H1 (cell line): ENCODE measurements around the gene MRPL28. TPM values are rescaled to one million over a fixed set of nuclear protein-coding genes. Genes with fewer than 3 reads are reported as not detected.
A peak's percentile ranks its signal among the peaks of the same experiment; 100 is the strongest.

Source experiments
- CTCF ChIA-PET: fragments of 300-600 bp; sonication (Branson Sonifier 250); formaldehyde crosslinking; loops from one replicate; lab custom pipeline; 2021; ENCODE audit not compliant: partially characterized antibody; lab: Charles Lee
- POLR2A ChIA-PET: fragments of 300-600 bp; sonication (Branson Sonifier 250); formaldehyde crosslinking; loops from one replicate; lab custom pipeline; 2021; ENCODE audit warnings: inconsistent platforms; ENCODE audit not compliant: partially characterized antibody; lab: Charles Lee
- DNase-seq, 2 experiments: peaks; one replicate each; pipeline versions ENCODE4 v3.0.0 to v3.0.0-alpha.2; 2010 to 2022; ENCODE audit warnings: low spot score in 2 of 2, low read depth in 1 of 2, mixed read lengths in 1 of 2
- FAIRE-seq: peaks from 2 replicates; lab custom pipeline; 2011; peaks lifted over from hg19 to GRCh38; lab: Jason Lieb, UNC
- H2AFZ ChIP-seq: 2 replicates; pipeline ENCODE4 v1.8.1; 2012; ENCODE audit warnings: low read length, inconsistent platforms
- H2AK5ac ChIP-seq: 2 replicates; pipeline ENCODE4 v1.6.1; 2013; ENCODE audit warnings: low read depth, low read length
- H2BK120ac ChIP-seq: replicated peaks from 2 replicates; pipeline ENCODE3; 2013; ENCODE audit warnings: low read depth, low read length, inconsistent platforms
- H2BK12ac ChIP-seq: 2 replicates; pipeline ENCODE4 v1.6.1; 2013; ENCODE audit warnings: low read depth, low read length
- H2BK15ac ChIP-seq: 2 replicates; pipeline ENCODE4 v1.6.1; 2013; ENCODE audit warnings: low read length
- H2BK20ac ChIP-seq: 2 replicates; pipeline ENCODE4 v1.6.1; 2013; ENCODE audit warnings: low read length
- H2BK5ac ChIP-seq: 2 replicates; pipeline ENCODE4 v1.6.1; 2013; ENCODE audit warnings: low read depth, low read length
- H3K14ac ChIP-seq: 2 replicates; pipeline ENCODE4 v1.6.1; 2013; ENCODE audit warnings: inconsistent platforms; ENCODE audit not compliant: insufficient read length
- H3K18ac ChIP-seq: 2 replicates; pipeline ENCODE4 v1.6.1; 2013; ENCODE audit warnings: low read length; ENCODE audit errors: extremely low read depth
- H3K23ac ChIP-seq: 2 replicates; pipeline ENCODE4 v1.6.1; 2013; ENCODE audit warnings: inconsistent platforms; ENCODE audit not compliant: insufficient read length
- H3K23me2 ChIP-seq: 2 replicates; pipeline ENCODE4 v1.6.1; 2013; ENCODE audit warnings: low read depth, low read length
- H3K27ac ChIP-seq: 2 replicates; pipeline ENCODE4 v1.6.1; 2011; ENCODE audit warnings: low read depth, low read length, inconsistent platforms
- H3K27me3 ChIP-seq, 4 experiments: replicated peaks in 1 of 4; 1 replicate in 1 of 4; 2 replicates in 3 of 4; pipeline versions ENCODE4 v1.6.1 to v1.8.1; 2011 to 2013; ENCODE audit warnings: low read length in 3 of 4, mild to moderate bottlenecking in 3 of 4, inconsistent platforms in 2 of 4, mixed read lengths in 2 of 4, moderate library complexity in 1 of 4; ENCODE audit not compliant: control insufficient read depth in 3 of 4, insufficient read depth in 3 of 4; ENCODE audit errors: extremely low read depth in 1 of 4
- H3K36me3 ChIP-seq, 4 experiments: 2 replicates each; pipeline versions ENCODE4 v1.6.1 to v1.8.1; 2011 to 2013; ENCODE audit warnings: mild to moderate bottlenecking in 4 of 4, low read length in 3 of 4, moderate library complexity in 2 of 4, control low read depth in 1 of 4, inconsistent platforms in 1 of 4; ENCODE audit not compliant: insufficient read depth in 4 of 4, control insufficient read depth in 2 of 4
- H3K4ac ChIP-seq: replicated peaks from 2 replicates; pipeline ENCODE3; 2013; ENCODE audit warnings: low read length, low read depth, mixed read lengths, inconsistent platforms; ENCODE audit not compliant: insufficient read length
- H3K4me1 ChIP-seq, 4 experiments: replicated peaks in 1 of 4; 1 replicate in 1 of 4; 2 replicates in 3 of 4; pipeline versions ENCODE4 v1.6.1 to v1.8.1; 2011 to 2013; ENCODE audit warnings: low read length in 3 of 4, inconsistent platforms in 2 of 4, mixed read lengths in 1 of 4; ENCODE audit not compliant: insufficient read depth in 4 of 4, control insufficient read depth in 3 of 4
- H3K4me2 ChIP-seq, 2 experiments: 2 replicates each; pipeline versions ENCODE4 v1.6.1 to v1.8.1; 2011 to 2013; ENCODE audit warnings: low read depth in 2 of 2, low read length in 2 of 2, control low read depth in 1 of 2, inconsistent platforms in 1 of 2, mild to moderate bottlenecking in 1 of 2; ENCODE audit not compliant: insufficient read depth in 1 of 2
- H3K4me3 ChIP-seq, 4 experiments: fragments of 200-600, 300-600 bp in 1 of 4; sonication (generic), shearing (Covaris generic), sonication (Bioruptor Twin) in 1 of 4; 2 replicates each; pipeline versions ENCODE4 v1.5.1 to v1.8.1; 2011 to 2016; ENCODE audit warnings: low read length in 4 of 4, low read depth in 3 of 4, control low read depth in 2 of 4, inconsistent platforms in 2 of 4, mild to moderate bottlenecking in 2 of 4, mixed read lengths in 1 of 4, moderate library complexity in 1 of 4; ENCODE audit not compliant: insufficient read depth in 2 of 4; ENCODE audit errors: extremely low read depth in 1 of 4
- H3K56ac ChIP-seq: replicated peaks from 2 replicates; pipeline ENCODE3; 2013; ENCODE audit warnings: low read depth, mild to moderate bottlenecking, mixed read lengths, low read length, inconsistent platforms; ENCODE audit not compliant: insufficient read length
- H3K79me1 ChIP-seq: 2 replicates; pipeline ENCODE4 v1.6.1; 2013; ENCODE audit warnings: low read depth, low read length, control low read depth
- H3K79me2 ChIP-seq, 2 experiments: 2 replicates each; pipeline versions ENCODE4 v1.6.1 to v1.8.1; 2012 to 2013; ENCODE audit warnings: low read length in 2 of 2, mild to moderate bottlenecking in 2 of 2, inconsistent platforms in 1 of 2; ENCODE audit not compliant: insufficient read depth in 2 of 2, control insufficient read depth in 1 of 2
- H3K9ac ChIP-seq, 4 experiments: replicated peaks in 1 of 4; 1 replicate in 1 of 4; 2 replicates in 3 of 4; pipeline versions ENCODE4 v1.6.1 to v1.8.1; 2011 to 2013; ENCODE audit warnings: low read depth in 3 of 4, low read length in 3 of 4, control low read depth in 2 of 4, mild to moderate bottlenecking in 2 of 4, moderate library complexity in 2 of 4, inconsistent platforms in 1 of 4; ENCODE audit errors: extremely low read depth in 1 of 4
- H3K9me3 ChIP-seq, 2 experiments: 2 replicates each; pipeline versions ENCODE4 v1.6.1 to v1.8.1; 2012 to 2013; ENCODE audit warnings: mild to moderate bottlenecking in 2 of 2, moderate library complexity in 2 of 2, control low read depth in 1 of 2, inconsistent platforms in 1 of 2, low read depth in 1 of 2, low read length in 1 of 2, mixed read lengths in 1 of 2; ENCODE audit not compliant: insufficient read depth in 2 of 2
- H4K20me1 ChIP-seq, 2 experiments: replicated peaks in 1 of 2; 2 replicates each; pipeline versions ENCODE3 to v1.8.1; 2011 to 2013; ENCODE audit warnings: inconsistent platforms in 2 of 2, low read length in 2 of 2, mild to moderate bottlenecking in 1 of 2; ENCODE audit not compliant: insufficient read depth in 2 of 2, control insufficient read depth in 1 of 2
- H4K5ac ChIP-seq: 2 replicates; pipeline ENCODE4 v1.6.1; 2013; ENCODE audit warnings: low read length, low read depth, mixed read lengths, inconsistent platforms; ENCODE audit not compliant: insufficient read length
- H4K8ac ChIP-seq: 2 replicates; pipeline ENCODE4 v1.8.0; 2013; ENCODE audit warnings: mild to moderate bottlenecking, moderate library complexity, low read length, inconsistent platforms; ENCODE audit not compliant: insufficient read depth; ENCODE audit errors: extremely low read depth
- H4K91ac ChIP-seq: replicated peaks from 2 replicates; pipeline ENCODE3; 2013; ENCODE audit warnings: low read length, mixed read lengths, inconsistent platforms; ENCODE audit not compliant: insufficient read length
- GABPA ChIP-seq: IDR thresholded peaks from 2 replicates; pipeline ENCODE4 v1.6.1; 2011; ENCODE audit warnings: mild to moderate bottlenecking, low read length, moderate library complexity, borderline replicate concordance; ENCODE audit not compliant: insufficient read depth
- JUND ChIP-seq: IDR thresholded peaks from 2 replicates; pipeline ENCODE4 v1.6.1; 2011; ENCODE audit warnings: mild to moderate bottlenecking, improper control_type of control experiment, low read length
- MAX ChIP-seq: IDR thresholded peaks from 2 replicates; pipeline ENCODE4 v1.6.1; 2012; ENCODE audit warnings: inconsistent platforms
- NANOG ChIP-seq: IDR thresholded peaks from 2 replicates; pipeline ENCODE4 v1.6.1; 2011; ENCODE audit warnings: low read length, low read depth, mild to moderate bottlenecking, inconsistent platforms; ENCODE audit not compliant: insufficient read depth, poor library complexity, severe bottlenecking
- POLR2A ChIP-seq, 2 experiments: IDR thresholded peaks; 1 replicate in 1 of 2; 2 replicates in 1 of 2; pipeline ENCODE4 v1.6.1; 2011; ENCODE audit warnings: low read depth in 2 of 2, low read length in 2 of 2, mild to moderate bottlenecking in 2 of 2; ENCODE audit errors: control extremely low read depth in 1 of 2
- RAD21 ChIP-seq, 2 experiments: IDR thresholded peaks in 1 of 2; conservative IDR thresholded peaks in 1 of 2; 2 replicates each; pipeline ENCODE4 v1.6.1; 2011; ENCODE audit warnings: low read depth in 2 of 2, low read length in 2 of 2, improper control_type of control experiment in 1 of 2, inconsistent platforms in 1 of 2, mild to moderate bottlenecking in 1 of 2, moderate library complexity in 1 of 2
- TAF1 ChIP-seq: IDR thresholded peaks from 2 replicates; pipeline ENCODE4 v1.6.1; 2011; ENCODE audit warnings: mild to moderate bottlenecking, low read depth, low read length
- YY1 ChIP-seq: IDR thresholded peaks from 2 replicates; pipeline ENCODE4 v1.6.1; 2011; ENCODE audit warnings: low read depth, mild to moderate bottlenecking, low read length
- WGBS, 2 experiments: shearing (Covaris generic) in 1 of 2; methylation state at CpG; one replicate each; pipeline versions ENCODE4 v1.1.6 to v1.1.7; 2013 to 2015; ENCODE audit warnings: low lambda C conversion rate in 2 of 2, mixed read lengths in 2 of 2, inconsistent platforms in 1 of 2, low coverage in 1 of 2, missing lambda C conversion rate in 1 of 2; ENCODE audit not compliant: insufficient replicate concordance in 2 of 2, insufficient coverage in 1 of 2, insufficient read length in 1 of 2; ENCODE audit errors: extremely low coverage in 1 of 2, missing lambda C conversion rate in 1 of 2; 5-methylcytosine and 5-hydroxymethylcytosine counted together
- polyA plus RNA-seq, 7 experiments: library from polyadenylated mRNA; depleted of rRNA in 3 of 7; stranded (reverse) in 5 of 7; unstranded in 2 of 7; fragments of >200 nt in 5 of 7; fragments of 200-250 nt in 2 of 7; gene quantifications; 1 replicate in 5 of 7; 2 replicates in 1 of 7; 4 replicates in 1 of 7; pipeline versions ENCODE4 v1.2.1 to v1.2.3, GENCODE V29; 2011 to 2013; ENCODE audit warnings: missing spikeins in 2 of 7, mixed read lengths in 2 of 7
- total RNA-seq: library from RNA; stranded (reverse); fragmentation: NEBNext Ultra II Directional; extraction: Animal tissue kit (Norgen Biotek cat#: 25700); gene quantifications from 2 replicates; pipeline ENCODE4 v1.2.1, GENCODE V29; 2021
- TF ChIP-seq, protein P1 (sequence below): IDR thresholded peaks from 2 replicates; pipeline ENCODE4 v1.6.1; 2011; ENCODE audit warnings: low read length, improper control_type of control experiment

Gene MRPL28
- total and polyA plus RNA-seq, 2 of the 8 experiments (the other 6 are each of a cell fraction or from before 2014, with no cell fraction given) = 88.9 to 188 TPM

DNA sequence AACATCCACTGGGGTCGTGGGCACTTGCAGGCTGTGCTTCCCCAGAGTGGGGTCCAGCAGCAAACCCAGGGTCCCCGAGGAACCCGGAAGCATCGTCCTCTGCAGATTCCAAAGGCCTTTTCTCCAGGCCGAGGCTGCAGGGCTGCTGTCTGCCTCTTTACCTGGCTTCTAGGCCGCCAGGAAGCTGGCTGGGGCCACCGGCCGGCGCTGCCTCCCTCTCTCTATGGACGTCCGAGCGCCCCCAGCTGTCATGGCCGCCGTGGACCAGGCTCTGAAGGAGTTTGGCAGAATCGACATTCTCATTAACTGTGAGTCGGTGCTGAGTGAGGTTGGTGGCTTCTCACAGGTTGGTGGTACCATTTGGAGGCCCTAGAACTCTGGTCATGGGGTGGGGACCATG, 36.9 kb upstream of the MRPL28 start:
- Histone ChIP-seq H3K4ac (no peak overlapping the region), H3K4me1 (no peaks in the 10 kb centered on the region), H2BK120ac (no peak overlapping the region), H2BK20ac (no peak overlapping the region), H4K91ac (no peak overlapping the region), H3K27me3 (no peaks in the 10 kb centered on the region), H3K23me2 (no peaks in the 10 kb centered on the region), H4K5ac (no peak overlapping the region), H3K23ac (no peak overlapping the region), H3K56ac (no peak overlapping the region), H4K8ac (no peak overlapping the region; the same call in 1 of the 2 replicates)
- DNase-seq = no peak
- FAIRE-seq = no peak
- TF ChIP-seq MAX = no peak
- TF ChIP-seq GABPA = no peak
- no peak for TF ChIP-seq RAD21 (IDR thresholded peaks at IDR 0.05 in 1 of 2, conservative IDR thresholded peaks at IDR 0.05 in 1 of 2; ENCODE audit: low read depth in 2 of 2, low read length in 2 of 2)
- no peak for TF ChIP-seq NANOG
- no peak for TF ChIP-seq TAF1
- peak; percentile 81 for TF ChIP-seq YY1
- TF ChIP-seq, protein P1, sequence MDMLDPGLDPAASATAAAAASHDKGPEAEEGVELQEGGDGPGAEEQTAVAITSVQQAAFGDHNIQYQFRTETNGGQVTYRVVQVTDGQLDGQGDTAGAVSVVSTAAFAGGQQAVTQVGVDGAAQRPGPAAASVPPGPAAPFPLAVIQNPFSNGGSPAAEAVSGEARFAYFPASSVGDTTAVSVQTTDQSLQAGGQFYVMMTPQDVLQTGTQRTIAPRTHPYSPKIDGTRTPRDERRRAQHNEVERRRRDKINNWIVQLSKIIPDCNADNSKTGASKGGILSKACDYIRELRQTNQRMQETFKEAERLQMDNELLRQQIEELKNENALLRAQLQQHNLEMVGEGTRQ = no peak
- no peak for TF ChIP-seq JUND
- no peak for TF ChIP-seq POLR2A (IDR thresholded peaks at IDR 0.05; ENCODE audit: control extremely low read depth in 1 of 2, low read depth in 2 of 2, low read length in 2 of 2)
- TF ChIP-seq, all 59 proteins: peak for 1
- Histone ChIP-seq H3K36me3 (peaks cover 0 to 3% (median 1%) of the 10 kb centered on the region in 4 experiments; a peak in 2 of 8 replicates), H2BK15ac (no peak overlapping the region), H3K4me3 (no peak overlapping the region), H3K14ac (no peak overlapping the region), H3K79me2 (no peaks in the 10 kb centered on the region), H3K79me1 (no peaks in the 10 kb centered on the region), H2BK12ac (no peak overlapping the region), H3K18ac (no peak overlapping the region), H3K4me2 (no peak overlapping the region), H3K9ac (no peak overlapping the region), H4K20me1 (peaks cover 0 to 1% of the 10 kb centered on the region in 2 experiments), H2BK5ac (no peak overlapping the region), H3K9me3 (no peaks in the 10 kb centered on the region), H2AFZ (no peak overlapping the region), H2AK5ac (no peak overlapping the region), H3K27ac (no peak overlapping the region)
- ChIA-PET POLR2A (interaction anchor here (0.7 to 1.9 kb wide), 5 partner anchors 10 to 29 kb away, joined by 3 to 5 read pairs (median 4); no protein-coding TSS in a partner anchor), CTCF (interaction anchor here (1.3 to 2.9 kb wide), 2 partner anchors 9 to 80 kb away, joined by 6 to 11 read pairs; no protein-coding TSS in a partner anchor)
- WGBS, 2 experiments = 89% methylated on average over 15 of the region's 16 CpGs; no CpG with 5 or more reads in 1 of the 2 experiments
